ENCODE data around the gene SLC27A1. TPM values are rescaled to one million over a fixed set of nuclear protein-coding genes. Genes with fewer than 3 reads are reported as not detected.

Gene SLC27A1
- total and polyA plus RNA-seq, 2 experiments from 2014 or later = 3.5 to 11.6 TPM

- DNase-seq (ENCODE audit: low spot score) = peak; percentile 53
- Mint-ChIP-seq H3K4me3 (peak overlapping the region; percentile 26; the same call in 1 of the 3 replicates), H3K27ac (no peak overlapping the region), H3K27me3 (ENCODE audit: insufficient read depth, low read depth, poor library complexity) (peaks cover 23% of the 10 kb centered on the region), H3K9me3 (no peaks in the 10 kb centered on the region; the same call in 2 of the 3 replicates), H3K4me1 (peaks cover 23% of the 10 kb centered on the region), H3K36me3 (ENCODE audit: low read depth) (no peaks in the 10 kb centered on the region)
- no peak overlapping the region for H2AFZ ChIP-seq
- no peak overlapping the region for H3K27ac ChIP-seq (ENCODE audit: low read depth)
- H3K4me3 ChIP-seq = no peak overlapping the region
- H3F3A ChIP-seq (replicated peaks; ENCODE audit: low read depth) = peaks cover 11% of the 10 kb centered on the region
- H3K4me2 ChIP-seq = peak overlapping the region; percentile 43; the same call in 1 of the 2 replicates
- no peaks in the 10 kb centered on the region for H4K20me1 ChIP-seq (replicated peaks; ENCODE audit: insufficient read depth)
- H3K36me3 ChIP-seq (ENCODE audit: insufficient read depth) = no peaks in the 10 kb centered on the region
- no peak for TF ChIP-seq ZNF114 (CRISPR knock-in tag; IDR thresholded peaks at IDR 0.05)
- peak in 1 of 2 experiments; percentile 22; a peak in 1 of 4 replicates for TF ChIP-seq CTCF (conservative IDR thresholded peaks at IDR 0.05; ENCODE audit: low read depth in 2 of 2)
- TF ChIP-seq STAT1 (IDR thresholded peaks at IDR 0.05; ENCODE audit: unreplicated experiment) = no peak
- H3K27me3 ChIP-seq (ENCODE audit: insufficient read depth) = no peaks in the 10 kb centered on the region
- H3K79me2 ChIP-seq (replicated peaks; ENCODE audit: insufficient read depth) = no peaks in the 10 kb centered on the region
- H3K9me2 ChIP-seq (ENCODE audit: insufficient read depth) = no peaks in the 10 kb centered on the region
- peak; percentile 6; the same call in 2 of the 3 replicates for ATAC-seq
- peaks cover 13% of the 10 kb centered on the region; the same call in 1 of the 2 replicates for H3K4me1 ChIP-seq (ENCODE audit: insufficient read depth)
Measured at GRCh38 chr19:17487284-17488121, 17.2 kb downstream of the SLC27A1 start.

- peak overlapping the region; percentile 96 for H3K27ac Mint-ChIP-seq
- DNase-seq (ENCODE audit: low spot score) = peak; percentile 99
- Histone ChIP-seq H3K79me2 (replicated peaks; ENCODE audit: insufficient read depth) (no peaks in the 10 kb centered on the region), H3K27ac (ENCODE audit: low read depth) (no peak overlapping the region), H3K36me3 (ENCODE audit: insufficient read depth) (no peaks in the 10 kb centered on the region), H2AFZ (peak overlapping the region; percentile 95), H3K9me2 (ENCODE audit: insufficient read depth) (no peaks in the 10 kb centered on the region), H3F3A (replicated peaks; ENCODE audit: low read depth) (peaks cover 11% of the 10 kb centered on the region), H3K4me3 (peak overlapping the region; percentile 77), H3K27me3 (ENCODE audit: insufficient read depth) (no peaks in the 10 kb centered on the region), H4K20me1 (replicated peaks; ENCODE audit: insufficient read depth) (no peaks in the 10 kb centered on the region), H3K4me1 (ENCODE audit: insufficient read depth) (peaks cover 13% of the 10 kb centered on the region; the same call in 1 of the 2 replicates), H3K4me2 (peak overlapping the region; percentile 91)
- H3K27me3 Mint-ChIP-seq (ENCODE audit: insufficient read depth, low read depth, poor library complexity) = peaks cover 19% of the 10 kb centered on the region
- peak overlapping the region; percentile 86 for H3K4me3 Mint-ChIP-seq
- peak; percentile 79 to 85 for TF ChIP-seq CTCF (conservative IDR thresholded peaks at IDR 0.05; ENCODE audit: low read depth in 2 of 2)
- peak; percentile 63 for TF ChIP-seq POLR2AphosphoS5 (IDR thresholded peaks at IDR 0.05; ENCODE audit: low read depth)
- TF ChIP-seq ZNF331 (CRISPR knock-in tag; IDR thresholded peaks at IDR 0.05; ENCODE audit: low read depth) = no peak
- no peak for TF ChIP-seq JUNB (IDR thresholded peaks at IDR 0.05; ENCODE audit: unreplicated experiment)
- peak; percentile 71 for TF ChIP-seq CREB1 (CRISPR knock-in tag; IDR thresholded peaks at IDR 0.05; ENCODE audit: low read depth)
- ATAC-seq = peak; percentile 93
- H3K36me3 Mint-ChIP-seq (ENCODE audit: low read depth) = no peaks in the 10 kb centered on the region
- no peaks in the 10 kb centered on the region; the same call in 2 of the 3 replicates for H3K9me3 Mint-ChIP-seq
- peaks cover 23% of the 10 kb centered on the region for H3K4me1 Mint-ChIP-seq
Measured at GRCh38 chr19:17488593-17489391, 18.5 kb downstream of the SLC27A1 start.
